Hepatocyte (in vitro differentiated cells): ENCODE measurements around the gene HEATR5A. TPM values are rescaled to one million over a fixed set of nuclear protein-coding genes. Genes with fewer than 3 reads are reported as not detected.

Experiments used
- DNase-seq: peaks from one replicate; pipeline ENCODE4 v3.0.0-alpha.2; 2016; ENCODE audit warnings: low spot score
- H2AFZ ChIP-seq: fragments of 200-600 bp; sonication (generic); 2 replicates; pipeline ENCODE4 v1.6.0; 2016; ENCODE audit warnings: antibody characterized with exemption, mild to moderate bottlenecking
- H3K27ac ChIP-seq: fragments of 200-600 bp; sonication (generic); 2 replicates; pipeline ENCODE4 v1.5.1; 2016; ENCODE audit warnings: mild to moderate bottlenecking
- H3K27me3 ChIP-seq: fragments of 200-600 bp; sonication (generic); 2 replicates; pipeline ENCODE4 v1.6.1; 2016
- H3K36me3 ChIP-seq: fragments of 200-600 bp; sonication (generic); replicated peaks from 2 replicates; pipeline ENCODE4 v1.5.1; 2016; ENCODE audit warnings: low read depth; ENCODE audit not compliant: insufficient read depth
- H3K4me1 ChIP-seq: fragments of 200-600 bp; sonication (generic); 2 replicates; pipeline ENCODE4 v1.5.1; 2016; ENCODE audit warnings: mild to moderate bottlenecking, moderate library complexity; ENCODE audit not compliant: insufficient read depth
- H3K4me2 ChIP-seq: fragments of 200-600 bp; sonication (generic); 2 replicates; pipeline ENCODE4 v1.6.0; 2016
- H3K4me3 ChIP-seq: fragments of 200-600 bp; sonication (generic); 2 replicates; pipeline ENCODE4 v1.5.1; 2016; ENCODE audit warnings: mild to moderate bottlenecking
- H3K79me2 ChIP-seq: fragments of 200-600 bp; sonication (generic); 2 replicates; pipeline ENCODE4 v1.6.0; 2017; ENCODE audit warnings: mild to moderate bottlenecking
- H3K9me2 ChIP-seq: fragments of 200-600 bp; sonication (generic); replicated peaks from 2 replicates; pipeline ENCODE4 v1.6.0; 2017; ENCODE audit warnings: mild to moderate bottlenecking; ENCODE audit not compliant: insufficient read depth
- H3K9me3 ChIP-seq: fragments of 200-600 bp; sonication (generic); 2 replicates; pipeline ENCODE4 v1.5.1; 2016; ENCODE audit warnings: low read depth, mild to moderate bottlenecking
- H4K20me1 ChIP-seq: fragments of 200-600 bp; sonication (generic); 2 replicates; pipeline ENCODE4 v1.6.0; 2016; ENCODE audit warnings: mild to moderate bottlenecking; ENCODE audit not compliant: insufficient read depth, poor library complexity, severe bottlenecking
- EZH2 ChIP-seq: fragments of 200-600 bp; sonication (generic); IDR thresholded peaks from 2 replicates; pipeline ENCODE4 v1.6.1; 2016; ENCODE audit warnings: antibody characterized with exemption, mild to moderate bottlenecking, borderline replicate concordance
- EZH2phosphoT487 ChIP-seq: fragments of 200-600 bp; sonication (generic); IDR thresholded peaks from one replicate; pipeline ENCODE4 v1.6.1; 2018; ENCODE audit warnings: antibody characterized with exemption, mild to moderate bottlenecking, low read depth, moderate library complexity; ENCODE audit not compliant: unreplicated experiment, severe bottlenecking
- WGBS: methylation state at CpG from one replicate; pipeline ENCODE4 v1.1.6; 2016; ENCODE audit warnings: low lambda C conversion rate; ENCODE audit errors: missing lambda C conversion rate; 5-methylcytosine and 5-hydroxymethylcytosine counted together
- polyA plus RNA-seq: library from polyadenylated mRNA; unstranded; fragments of >200 nt; fragmentation: Nextera tagmentation; extraction: Ambion mirVana; gene quantifications from 2 replicates; pipeline ENCODE4 v1.2.1, GENCODE V29; 2016
- total RNA-seq: library from RNA; depleted of rRNA; stranded (reverse); fragments of >200 nt; gene quantifications from 2 replicates; pipeline ENCODE4 v1.2.3, GENCODE V29; 2014
- TF ChIP-seq, protein P1 (sequence below): fragments of 200-600 bp; sonication (generic); IDR thresholded peaks from 2 replicates; pipeline ENCODE4 v1.5.1; 2016; ENCODE audit warnings: antibody characterized with exemption, mild to moderate bottlenecking; ENCODE audit not compliant: poor library complexity

Gene HEATR5A
- total and polyA plus RNA-seq, 2 experiments from 2014 or later: 17.9 to 25.3 TPM

DNA sequence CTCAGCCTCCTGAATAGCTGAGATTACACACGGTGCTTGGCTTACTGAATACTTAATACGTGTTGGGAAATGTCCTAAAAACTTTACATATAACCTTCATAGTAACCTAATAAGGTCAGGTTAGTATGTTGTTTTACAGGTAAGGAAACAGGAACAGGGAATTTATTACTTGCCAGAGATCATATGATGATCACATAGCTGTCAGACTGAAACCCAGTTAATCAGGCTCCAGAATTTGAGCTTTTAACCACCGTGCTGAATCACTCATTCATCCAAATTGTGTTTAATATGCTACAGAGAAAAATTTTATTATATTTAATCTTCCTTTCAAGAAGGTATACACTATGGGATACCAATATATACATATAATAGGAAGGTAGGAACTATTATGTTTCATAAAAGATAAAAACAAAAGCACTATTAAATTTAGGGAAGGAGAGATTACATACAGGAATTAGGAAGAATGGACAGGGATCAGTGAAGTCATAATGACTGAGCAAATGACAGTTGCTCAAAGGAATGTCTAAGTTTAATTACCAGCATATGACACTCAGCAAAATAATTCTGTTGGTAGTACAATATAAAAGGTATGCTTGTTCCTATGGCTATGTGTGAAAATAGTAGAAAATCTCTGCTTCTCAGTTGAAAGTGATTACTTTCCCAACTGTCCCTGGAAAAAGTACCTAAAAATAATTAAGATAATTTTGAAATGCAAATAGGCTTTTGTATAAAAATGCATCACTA lies 59.3 kb downstream of the HEATR5A start:
- H3K4me2 ChIP-seq: no peak overlapping the region
- no peak overlapping the region for H3K27ac ChIP-seq
- no peak for TF ChIP-seq EZH2
- TF ChIP-seq, protein P1, sequence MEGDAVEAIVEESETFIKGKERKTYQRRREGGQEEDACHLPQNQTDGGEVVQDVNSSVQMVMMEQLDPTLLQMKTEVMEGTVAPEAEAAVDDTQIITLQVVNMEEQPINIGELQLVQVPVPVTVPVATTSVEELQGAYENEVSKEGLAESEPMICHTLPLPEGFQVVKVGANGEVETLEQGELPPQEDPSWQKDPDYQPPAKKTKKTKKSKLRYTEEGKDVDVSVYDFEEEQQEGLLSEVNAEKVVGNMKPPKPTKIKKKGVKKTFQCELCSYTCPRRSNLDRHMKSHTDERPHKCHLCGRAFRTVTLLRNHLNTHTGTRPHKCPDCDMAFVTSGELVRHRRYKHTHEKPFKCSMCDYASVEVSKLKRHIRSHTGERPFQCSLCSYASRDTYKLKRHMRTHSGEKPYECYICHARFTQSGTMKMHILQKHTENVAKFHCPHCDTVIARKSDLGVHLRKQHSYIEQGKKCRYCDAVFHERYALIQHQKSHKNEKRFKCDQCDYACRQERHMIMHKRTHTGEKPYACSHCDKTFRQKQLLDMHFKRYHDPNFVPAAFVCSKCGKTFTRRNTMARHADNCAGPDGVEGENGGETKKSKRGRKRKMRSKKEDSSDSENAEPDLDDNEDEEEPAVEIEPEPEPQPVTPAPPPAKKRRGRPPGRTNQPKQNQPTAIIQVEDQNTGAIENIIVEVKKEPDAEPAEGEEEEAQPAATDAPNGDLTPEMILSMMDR: no peak
- no peak for TF ChIP-seq EZH2phosphoT487

DNA sequence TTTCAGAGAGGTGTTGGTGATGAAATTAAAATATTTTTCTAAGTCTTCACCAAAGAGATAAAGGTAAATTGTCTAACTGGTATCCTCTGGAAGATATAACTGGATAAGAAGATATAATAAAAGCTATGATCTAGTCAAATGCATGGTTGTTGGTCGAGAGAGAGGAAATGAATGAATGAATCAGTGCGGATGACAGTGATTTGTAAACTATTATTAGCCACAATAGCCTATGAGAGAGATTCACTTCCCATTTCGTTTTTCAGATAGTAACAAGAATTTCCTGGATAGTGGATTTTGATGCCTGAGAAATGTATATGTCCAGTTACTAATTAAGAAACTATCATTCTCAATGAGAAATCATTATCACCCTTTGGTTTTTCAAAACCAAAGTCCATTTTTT lies 63.1 kb downstream of the HEATR5A start:
- 99% methylated on average over 3 of the region's 3 CpGs for WGBS
- TF ChIP-seq EZH2: no peak
- TF ChIP-seq EZH2phosphoT487: no peak
- Histone ChIP-seq H3K9me2 (no peaks in the 10 kb centered on the region), H3K4me3 (no peak overlapping the region), H3K4me2 (no peak overlapping the region), H3K79me2 (no peaks in the 10 kb centered on the region), H3K36me3 (no peaks in the 10 kb centered on the region), H3K27ac (no peak overlapping the region), H3K27me3 (no peaks in the 10 kb centered on the region), H2AFZ (no peak overlapping the region), H3K9me3 (no peaks in the 10 kb centered on the region), H4K20me1 (no peaks in the 10 kb centered on the region), H3K4me1 (no peaks in the 10 kb centered on the region)
- DNase-seq: no peak

More for the DNA sequence above, 59.3 kb downstream of the HEATR5A start:
- no peak for DNase-seq
- Histone ChIP-seq H3K9me3 (no peaks in the 10 kb centered on the region), H4K20me1 (no peaks in the 10 kb centered on the region), H3K79me2 (no peaks in the 10 kb centered on the region), H3K4me1 (no peaks in the 10 kb centered on the region), H3K36me3 (no peaks in the 10 kb centered on the region), H3K27me3 (no peaks in the 10 kb centered on the region), H3K9me2 (no peaks in the 10 kb centered on the region), H3K4me3 (no peak overlapping the region), H2AFZ (no peak overlapping the region)
- 89% methylated on average over 3 of the region's 3 CpGs for WGBS

DNA sequence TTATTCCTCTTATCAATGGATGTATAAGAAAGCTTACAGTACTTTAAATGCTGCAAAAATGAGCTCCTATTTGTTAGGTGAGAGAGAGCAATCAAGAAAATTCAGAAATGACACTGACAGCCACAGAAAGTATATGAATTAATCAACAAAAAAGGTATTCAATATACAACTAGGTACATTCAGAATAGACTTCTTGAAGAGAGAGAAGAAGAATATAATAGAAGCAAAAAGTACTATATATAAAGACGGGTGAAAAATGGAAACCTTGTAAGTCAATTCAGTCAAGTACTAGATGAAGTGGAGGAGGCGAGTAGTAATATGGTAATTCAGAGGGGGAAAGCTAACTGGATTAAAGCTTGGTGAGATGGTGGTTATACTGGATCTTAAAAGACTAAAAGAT lies 74.3 kb downstream of the HEATR5A start:
- 98% methylated on average over 2 of the region's 2 CpGs for WGBS
- no peak overlapping the region for H3K4me3 ChIP-seq
- H3K27me3 ChIP-seq: no peaks in the 10 kb centered on the region
- H3K9me2 ChIP-seq: no peaks in the 10 kb centered on the region
- no peaks in the 10 kb centered on the region for H3K9me3 ChIP-seq
- H2AFZ ChIP-seq: no peak overlapping the region
- no peak overlapping the region for H3K4me2 ChIP-seq
- H3K27ac ChIP-seq: no peak overlapping the region
- no peak for DNase-seq
- no peaks in the 10 kb centered on the region for H4K20me1 ChIP-seq
- H3K79me2 ChIP-seq: no peaks in the 10 kb centered on the region
- TF ChIP-seq EZH2phosphoT487: no peak
- TF ChIP-seq, protein P1: no peak
- TF ChIP-seq EZH2: no peak
- no peaks in the 10 kb centered on the region for H3K36me3 ChIP-seq
- H3K4me1 ChIP-seq: no peaks in the 10 kb centered on the region

DNA sequence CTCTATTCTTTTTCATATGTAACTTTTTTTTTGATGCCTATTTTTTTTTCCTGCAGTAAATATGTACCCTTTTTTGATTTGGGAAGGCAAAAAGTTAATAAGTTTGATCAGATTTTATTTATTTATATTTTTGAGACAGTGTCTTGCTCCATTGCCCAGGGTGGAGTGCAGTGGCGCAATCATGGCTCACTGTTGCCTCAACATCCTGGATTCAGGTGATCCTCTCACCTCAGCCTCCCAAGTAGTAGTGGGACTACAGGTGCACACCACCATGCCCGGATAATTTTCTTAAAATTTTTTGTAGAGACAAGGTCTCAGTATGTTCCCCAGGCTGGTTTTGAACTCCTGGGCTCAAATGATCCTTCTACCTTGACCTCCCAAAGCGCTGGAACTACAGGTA lies 79.1 kb downstream of the HEATR5A start:
- Histone ChIP-seq H3K4me1 (no peaks in the 10 kb centered on the region), H3K9me3 (no peaks in the 10 kb centered on the region), H3K9me2 (no peaks in the 10 kb centered on the region), H3K79me2 (no peaks in the 10 kb centered on the region), H3K4me3 (no peak overlapping the region), H3K4me2 (no peak overlapping the region), H2AFZ (no peak overlapping the region), H3K27me3 (no peaks in the 10 kb centered on the region), H4K20me1 (no peaks in the 10 kb centered on the region), H3K36me3 (no peaks in the 10 kb centered on the region), H3K27ac (no peak overlapping the region)
- DNase-seq: no peak
- no peak for TF ChIP-seq EZH2phosphoT487
- TF ChIP-seq, protein P1: no peak
- TF ChIP-seq EZH2: no peak
- 100% methylated on average over 3 of the region's 3 CpGs for WGBS
